IPS-NIHi11 (cell line): ENCODE measurements around the gene WSB1.
A peak's percentile ranks its signal among the peaks of the same experiment; 100 is the strongest.
"Not testable (repeated sequence)": the region's sequence is repeated elsewhere in the genome, so short reads cannot be mapped to it uniquely, and the experiment has no call there.

Experiments used
- DNase-seq: peaks from one replicate; pipeline ENCODE4 v3.0.0; 2012; ENCODE audit warnings: mixed read lengths, low spot score

WSB1 gene

GRCh38 chr17:27293898-27294688 lies at the start of gene WSB1:
TSS of gene WSB1 (plus strand) at chr17:27294114. CDS start at chr17:27294396, 282 bp downstream.
- DNase-seq: peak; percentile 99

- peak; percentile 48 for DNase-seq
Measured at GRCh38 chr17:27244491-27245223, 49.3 kb upstream of the WSB1 start.

DNA sequence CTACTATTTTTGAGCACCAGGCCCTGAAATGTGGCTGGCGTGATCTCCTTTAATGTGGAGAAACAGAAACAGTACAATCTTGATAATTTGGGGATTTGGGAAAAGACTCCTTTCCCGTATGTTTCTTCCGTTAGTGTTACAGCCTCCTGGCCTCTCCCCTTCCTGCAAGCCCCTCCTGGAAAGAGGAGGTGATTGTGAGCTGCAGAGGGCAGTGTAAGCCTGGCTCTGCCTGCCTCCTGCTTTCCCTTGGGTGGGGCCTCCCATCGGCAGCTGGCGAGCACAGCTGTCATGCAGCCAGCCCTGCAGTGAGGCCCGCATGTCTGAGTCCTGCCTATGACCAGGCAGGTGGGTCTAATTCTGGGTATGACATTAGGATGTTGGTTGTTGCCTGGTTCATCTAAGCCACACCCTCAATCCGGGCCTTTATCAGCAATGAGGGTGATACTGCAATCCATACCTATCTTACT lies 48.7 kb upstream of the WSB1 start:
- peak; percentile 90 for DNase-seq

DNA sequence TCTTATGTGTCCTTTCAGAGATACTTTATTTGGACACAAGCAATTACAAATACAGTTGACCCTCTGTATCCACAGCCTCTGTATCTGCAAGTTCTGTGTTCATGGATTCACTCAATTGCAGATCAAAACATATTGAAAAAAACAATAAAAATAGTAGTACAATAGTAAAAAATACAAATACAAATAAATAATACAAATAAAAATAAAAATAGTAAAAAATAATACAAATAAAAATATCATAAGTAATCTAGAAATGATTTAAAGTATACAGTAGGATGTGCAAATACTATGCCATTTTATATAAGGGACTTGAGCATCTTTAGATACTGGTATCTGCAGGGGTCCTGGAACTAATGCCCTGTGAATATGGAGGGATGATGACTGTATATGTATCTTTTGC lies 47.4 kb upstream of the WSB1 start:
- DNase-seq: no peak

DNA sequence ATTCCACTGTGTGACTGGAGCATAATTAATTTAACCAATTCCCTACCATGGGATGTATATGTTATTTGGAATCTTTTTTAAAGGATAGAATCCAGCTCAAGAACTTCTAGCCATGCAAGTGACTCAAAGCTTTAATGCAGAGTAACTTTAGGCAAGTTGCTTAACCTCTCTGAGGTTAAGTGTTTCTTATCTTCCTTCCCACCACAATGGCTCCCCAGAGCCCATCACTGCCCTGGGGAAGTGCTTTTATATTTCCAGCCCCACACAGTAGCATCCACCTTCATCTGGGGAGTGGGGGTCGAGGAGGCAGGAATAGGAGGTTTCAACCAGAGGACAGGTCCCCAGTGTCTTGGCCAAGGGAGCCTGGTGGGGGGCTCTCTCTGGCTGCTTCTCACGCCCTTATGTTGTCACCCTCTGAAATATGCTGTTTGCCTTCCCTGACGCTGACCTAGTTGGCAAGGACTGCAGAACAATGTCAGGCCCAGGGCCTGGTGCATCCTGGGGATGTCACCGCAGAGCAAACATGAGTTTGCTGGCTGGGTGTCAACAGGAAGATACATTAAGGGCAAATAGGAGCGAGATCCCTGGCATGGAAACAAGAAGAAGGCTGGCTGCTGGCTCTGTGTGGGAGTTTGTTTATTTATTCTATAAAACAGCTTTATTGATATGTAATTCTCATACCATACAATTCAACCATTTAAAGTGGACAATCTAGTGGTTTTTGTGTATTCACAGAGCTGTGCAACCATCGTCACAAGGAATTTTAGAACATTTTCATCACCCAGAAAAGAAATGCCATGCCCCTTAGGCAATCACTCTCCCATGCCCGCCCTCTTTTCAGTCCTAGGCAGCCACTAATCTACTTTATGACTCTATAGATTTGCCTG lies 46.6 kb upstream of the WSB1 start:
- no peak for DNase-seq

DNA sequence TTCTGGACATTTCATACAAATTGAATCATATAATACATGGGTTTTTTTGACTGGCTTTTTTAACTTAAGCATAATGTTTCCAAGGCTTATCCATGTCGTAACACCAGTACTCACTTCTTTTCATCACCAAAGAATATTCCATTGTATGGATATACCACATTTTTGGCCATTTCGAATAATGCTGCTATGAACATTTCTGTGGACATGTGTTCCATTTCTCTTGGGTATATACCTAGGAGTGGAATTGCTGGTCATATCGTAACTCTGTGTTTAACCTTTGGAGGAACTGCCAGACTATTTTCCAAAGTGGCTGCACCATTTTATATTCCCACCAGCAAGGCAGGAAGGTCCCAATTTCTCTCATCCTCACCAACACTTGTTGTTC lies 46.0 kb upstream of the WSB1 start:
- no peak for DNase-seq

GRCh38 chr17:27250791-27251190 lies 43.1 kb upstream of the WSB1 start:
- not testable (repeated sequence) for DNase-seq

- DNase-seq: not testable (repeated sequence)
Measured at GRCh38 chr17:27254802-27255201, 39.1 kb upstream of the WSB1 start.

DNA sequence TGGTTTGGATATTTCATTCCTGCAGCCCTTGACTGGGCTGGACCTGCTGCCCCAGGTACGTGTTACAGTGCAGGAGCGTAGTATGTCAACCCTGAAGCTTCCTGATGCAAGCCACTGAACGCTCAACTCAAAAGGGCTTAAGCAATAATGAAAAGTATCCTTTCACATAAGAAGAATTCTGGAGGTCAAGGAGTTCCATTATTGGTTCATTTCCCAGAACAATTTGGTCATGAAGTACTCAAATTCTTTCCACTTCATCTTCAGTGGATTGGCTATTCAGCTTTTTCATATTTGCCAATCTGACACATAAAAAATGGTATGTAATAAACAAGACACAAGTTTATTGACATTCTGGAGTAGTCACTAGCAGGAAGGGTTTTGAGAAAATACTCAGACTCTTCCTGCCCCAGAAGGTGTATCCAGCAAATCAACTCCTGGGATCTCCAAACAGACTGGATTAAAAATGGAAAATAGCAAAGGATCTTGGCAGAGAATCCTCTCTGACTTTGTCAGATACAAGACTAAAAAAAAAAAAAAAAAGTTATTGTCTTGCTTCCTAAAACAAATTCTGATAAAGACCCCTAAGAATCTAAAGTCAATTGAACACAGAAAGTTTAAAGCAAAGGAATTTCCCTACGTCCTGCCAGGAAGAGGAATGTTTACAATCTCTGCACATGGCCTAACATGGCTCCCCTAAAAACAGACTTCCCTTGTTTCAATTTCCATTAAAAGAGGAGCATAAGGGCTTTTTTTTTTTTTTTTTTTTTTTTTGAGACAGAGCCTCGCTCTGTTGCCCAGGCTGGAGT lies 37.5 kb upstream of the WSB1 start:
- DNase-seq: no peak

- DNase-seq: no peak
Measured at GRCh38 chr17:27257031-27257357, 36.9 kb upstream of the WSB1 start.

DNA sequence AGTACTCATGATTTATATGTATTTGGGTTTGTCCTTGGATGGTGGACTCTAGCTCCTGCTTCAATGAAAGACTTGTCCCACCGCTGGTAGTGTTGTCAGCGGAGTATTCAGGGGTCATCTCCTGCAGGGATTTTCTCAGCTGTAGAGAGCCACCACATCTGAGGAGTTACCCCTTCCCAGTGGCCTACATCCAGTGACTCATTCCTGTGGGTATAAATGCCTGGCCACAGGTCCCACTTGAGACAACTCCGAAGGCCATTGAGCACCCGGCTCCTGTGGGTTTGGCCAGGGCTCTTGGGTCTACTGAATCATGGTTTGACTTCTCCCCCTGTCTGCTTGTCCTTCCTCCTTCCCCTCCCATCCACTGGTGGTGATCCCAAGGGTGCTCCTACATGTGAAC lies 34.6 kb upstream of the WSB1 start:
- DNase-seq: no peak

DNA sequence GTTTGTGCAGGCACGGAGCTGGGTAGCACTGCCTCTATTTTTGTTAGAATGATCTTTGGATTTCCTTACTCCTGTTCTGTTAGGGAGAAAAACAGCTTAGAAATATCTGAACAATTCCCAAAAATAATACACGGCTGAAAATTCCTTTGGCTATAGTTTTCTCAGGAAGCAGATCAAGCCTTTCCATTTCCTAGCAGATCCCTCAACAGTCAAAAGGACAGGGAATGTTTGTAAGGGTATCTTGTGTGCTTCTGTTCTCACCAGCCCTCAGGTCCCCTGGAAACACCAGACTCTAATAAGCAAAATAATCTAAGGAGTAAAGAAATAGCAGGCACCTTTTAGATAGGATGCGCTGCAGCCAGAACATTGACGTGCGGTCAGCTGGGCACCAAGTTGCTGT lies 30.5 kb upstream of the WSB1 start:
- no peak for DNase-seq

GRCh38 chr17:27264068-27264812 lies 29.7 kb upstream of the WSB1 start:
- no peak for DNase-seq

GRCh38 chr17:27265333-27265732 lies 28.6 kb upstream of the WSB1 start:
- DNase-seq: no peak

DNA sequence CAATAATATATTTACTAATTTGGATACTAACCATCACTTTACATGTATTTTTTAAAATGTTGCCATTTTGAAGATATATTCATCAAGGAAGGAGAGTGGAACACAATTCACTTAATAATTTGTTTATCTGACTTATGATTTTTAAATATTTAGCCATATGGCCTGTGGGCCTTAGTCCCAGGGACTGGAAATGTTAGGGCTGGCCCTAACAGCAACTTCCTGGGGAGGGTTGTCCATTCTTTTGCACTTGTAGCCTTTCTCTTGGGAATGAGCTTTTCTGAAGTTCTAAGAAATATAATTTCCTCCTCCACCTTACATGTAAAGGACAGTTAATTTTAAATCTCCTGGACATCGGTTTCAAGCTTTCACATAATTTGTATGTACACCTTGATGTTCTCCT lies 27.7 kb upstream of the WSB1 start:
- no peak for DNase-seq

- DNase-seq: no peak
Measured at GRCh38 chr17:27268394-27269085, 25.4 kb upstream of the WSB1 start.

DNA sequence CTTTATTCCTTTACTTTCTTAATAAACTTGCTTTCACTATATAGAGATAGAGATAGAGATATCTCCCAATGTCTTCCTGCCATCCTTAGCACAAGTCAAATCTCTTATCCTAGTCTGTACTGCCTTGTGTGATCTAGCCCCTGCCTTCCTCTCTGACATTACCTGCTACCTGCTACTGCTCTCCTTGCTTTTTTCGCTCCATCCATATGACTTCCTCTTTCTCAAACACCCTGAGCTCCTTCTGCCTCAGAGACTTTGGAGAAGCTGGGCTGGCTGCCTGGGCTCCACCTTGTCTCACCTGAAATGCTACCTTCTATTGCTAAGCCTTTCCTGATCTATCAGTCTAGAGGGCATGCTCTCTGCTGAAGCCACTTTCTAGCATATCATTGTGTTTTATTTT lies 24.7 kb upstream of the WSB1 start:
- DNase-seq: no peak

DNA sequence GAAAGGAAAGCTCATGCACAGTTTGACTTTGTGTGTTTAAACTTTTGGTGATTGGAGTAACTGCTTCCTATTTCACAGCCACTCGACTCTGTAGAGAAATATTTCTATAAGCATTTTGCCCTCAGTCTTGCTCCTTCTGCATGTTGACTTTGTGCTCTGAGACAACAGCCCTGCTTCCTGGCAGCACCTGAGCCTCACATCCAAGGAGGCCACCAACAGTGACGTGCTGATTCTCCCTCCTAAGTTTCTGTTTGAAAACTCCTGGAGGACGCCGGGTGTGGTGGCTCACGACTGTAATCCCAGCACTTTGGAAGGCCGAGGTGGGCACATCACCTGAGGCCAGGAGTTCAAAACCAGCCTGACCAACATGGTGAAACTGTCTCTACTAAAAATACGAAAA lies 23.9 kb upstream of the WSB1 start:
- no peak for DNase-seq

- peak; percentile 82 for DNase-seq
Measured at GRCh38 chr17:27276653-27277156, 17.2 kb upstream of the WSB1 start.

GRCh38 chr17:27279132-27279531 lies 14.8 kb upstream of the WSB1 start:
- DNase-seq: not testable (repeated sequence)
